ENCODE data around the gene HNRNPK.
A peak's percentile ranks its signal among the peaks of the same experiment; 100 is the strongest.

HNRNPK gene

DNA sequence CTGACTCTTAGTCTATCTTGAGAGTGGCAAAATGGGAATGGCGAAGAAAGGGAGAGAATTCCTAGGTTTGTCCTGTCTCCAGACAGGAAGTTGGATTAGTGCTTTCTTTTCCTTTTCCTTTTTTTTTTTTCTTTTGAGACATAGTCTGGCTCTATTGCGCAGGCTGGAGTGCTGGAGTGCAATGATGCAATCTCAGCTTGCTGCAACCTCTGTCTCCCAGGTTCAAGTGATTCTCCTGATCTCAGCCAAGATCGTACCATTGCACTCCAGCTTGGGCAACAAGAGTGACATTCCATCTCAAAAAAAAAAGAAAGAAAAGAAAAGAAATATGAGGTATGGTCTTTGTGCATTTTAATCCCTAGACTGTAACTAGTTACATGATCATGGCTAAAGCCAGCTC lies 46.2 kb downstream of the HNRNPK start:
- DNase-seq (ENCODE audit: low read depth), result peak; percentile 84

DNA sequence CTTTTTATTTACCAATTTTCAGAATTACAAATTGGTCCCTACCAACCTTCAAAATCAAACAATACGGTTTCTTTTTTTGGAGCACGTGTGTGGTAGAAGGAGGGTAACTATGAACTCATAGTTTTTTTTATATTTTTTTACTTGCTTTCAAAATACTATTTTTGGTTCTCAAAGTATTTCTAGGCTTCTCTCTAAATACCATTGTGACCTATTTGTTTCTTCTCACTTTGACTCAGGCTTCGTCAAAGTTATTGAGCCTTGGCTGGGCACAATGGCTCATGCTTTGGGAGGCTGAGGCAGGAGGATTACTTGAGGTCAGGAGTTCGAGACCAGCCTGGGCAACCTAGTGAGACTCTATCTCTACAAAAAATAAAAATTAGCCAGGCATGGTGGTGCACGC lies 47.2 kb downstream of the HNRNPK start:
- no peak for DNase-seq (ENCODE audit: low read depth)

DNA sequence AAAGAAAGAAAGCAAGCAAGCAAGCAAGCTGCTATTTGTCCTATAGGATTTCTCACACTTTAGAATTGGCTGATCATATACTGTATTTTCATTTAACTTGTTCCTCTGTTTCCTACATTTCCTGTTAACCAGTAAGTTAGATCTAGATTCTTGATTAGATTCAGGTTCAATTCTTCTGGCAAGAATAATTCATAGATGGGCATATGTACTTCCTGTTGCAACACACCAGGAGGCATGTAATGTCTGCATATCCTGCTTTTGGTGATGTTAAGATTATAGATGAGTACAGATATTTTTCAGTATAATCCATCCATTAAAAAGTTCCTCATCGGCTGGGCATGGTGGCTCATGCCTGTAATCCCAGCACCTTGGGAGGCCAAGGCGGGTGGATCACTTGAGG lies 48.0 kb downstream of the HNRNPK start:
- DNase-seq (ENCODE audit: low read depth), result no peak

DNA sequence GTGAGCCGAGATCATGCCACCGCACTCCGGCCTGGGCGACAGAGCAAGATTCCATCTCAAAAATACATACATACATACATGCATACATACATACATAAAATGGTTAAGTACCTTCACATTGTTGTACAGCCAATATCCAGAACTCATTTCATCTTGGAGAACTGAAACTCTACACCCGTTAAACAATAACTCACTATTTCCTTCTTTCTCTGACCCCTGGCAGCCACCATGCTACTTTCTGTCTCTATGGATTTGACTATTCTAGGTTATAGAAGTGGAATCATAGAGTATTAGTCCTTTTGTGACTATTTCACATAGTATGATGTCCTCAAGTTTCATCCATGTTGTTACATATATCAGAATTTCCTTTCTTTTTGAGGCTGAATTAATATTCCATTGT lies 49.1 kb downstream of the HNRNPK start:
- no peak for DNase-seq (ENCODE audit: low read depth)

DNA sequence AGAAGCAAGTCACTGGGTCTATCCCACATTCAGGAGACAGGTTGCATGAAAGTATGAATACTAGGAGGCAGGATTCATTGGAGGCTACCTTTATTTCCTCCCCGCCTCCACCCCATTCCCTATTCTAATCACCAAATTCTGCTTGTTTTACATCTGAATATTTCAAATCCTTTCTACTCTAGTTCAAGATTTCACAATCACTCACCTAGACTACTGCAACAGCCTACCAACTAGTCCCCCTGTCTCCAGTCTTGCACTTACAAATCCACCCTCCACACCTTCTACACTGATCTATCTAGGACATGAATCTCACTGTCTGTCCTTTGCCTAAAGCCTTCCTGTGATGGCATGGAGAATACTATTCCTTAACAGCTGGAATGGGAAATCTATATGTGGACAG lies 52.4 kb downstream of the HNRNPK start:
- no peak for DNase-seq (ENCODE audit: low read depth)

DNA sequence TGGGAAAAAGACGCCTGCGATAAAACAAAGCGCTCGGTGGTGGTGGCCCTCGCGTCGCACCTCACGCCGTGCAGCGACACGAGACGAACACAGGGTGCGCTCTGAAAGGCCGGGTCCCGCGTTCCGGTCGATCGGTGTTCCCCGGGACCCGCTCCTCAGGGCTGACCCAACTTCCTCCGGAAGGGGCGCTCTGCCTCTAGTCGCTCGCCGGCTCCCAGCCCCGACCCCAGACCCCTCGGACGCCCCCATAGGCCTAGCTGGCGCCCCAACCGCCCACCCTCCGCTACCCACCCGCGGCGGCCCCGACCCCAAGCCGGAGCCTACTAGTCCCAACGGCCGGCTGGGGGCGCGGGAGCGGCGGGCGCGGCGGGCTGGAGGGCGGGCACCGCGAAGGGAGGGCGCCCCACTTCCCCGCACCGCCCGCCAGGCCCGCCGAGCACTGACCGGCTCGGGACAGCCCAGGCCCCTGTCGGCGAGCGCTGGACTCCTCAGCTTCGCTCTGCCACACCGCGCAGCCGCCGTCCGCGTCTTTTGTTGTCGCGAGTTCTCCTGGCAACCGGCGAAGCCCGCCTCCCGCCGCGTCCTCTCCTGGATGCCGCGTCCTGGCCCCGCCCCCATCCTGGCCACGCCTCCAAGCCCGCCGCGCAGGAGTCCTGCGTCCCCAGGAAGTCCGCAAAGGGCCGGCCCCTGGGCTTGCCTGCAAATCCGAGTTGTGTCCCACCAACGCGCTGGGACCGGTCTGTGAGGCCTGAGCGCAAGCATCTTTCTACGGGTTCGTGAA lies 58.9 kb downstream of the HNRNPK start, which contains the start of gene KIF27:
Gene KIF27, minus strand, starts transcription at position 506 of the 781 bp plus-strand sequence. CDS start 5,841 bp downstream, outside the sequence.
- peak; percentile 98 for DNase-seq (ENCODE audit: low read depth)

DNA sequence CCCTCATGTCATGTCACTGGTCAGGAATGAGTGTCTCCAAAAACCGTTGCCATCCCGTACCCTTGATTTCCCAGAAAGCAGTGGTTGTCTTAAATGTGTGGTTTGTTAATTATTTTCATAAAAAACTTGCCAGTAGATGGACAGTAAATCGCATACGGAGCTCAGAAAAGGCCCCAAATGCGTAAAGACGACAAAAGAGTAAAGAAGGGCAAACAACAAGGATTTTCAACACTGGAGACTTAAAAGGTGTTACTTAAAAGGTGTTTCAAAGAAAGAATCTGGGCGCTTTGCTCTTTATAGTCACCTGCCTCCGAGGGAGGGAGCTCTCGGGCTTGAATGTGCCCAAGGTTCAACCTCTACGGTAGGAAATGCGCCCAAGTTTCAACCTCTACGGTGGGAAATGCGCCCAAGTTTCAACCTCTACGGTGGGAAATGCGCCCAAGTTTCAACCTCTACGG lies 59.5 kb downstream of the HNRNPK start:
- peak; percentile 54 for DNase-seq (ENCODE audit: low read depth)

DNA sequence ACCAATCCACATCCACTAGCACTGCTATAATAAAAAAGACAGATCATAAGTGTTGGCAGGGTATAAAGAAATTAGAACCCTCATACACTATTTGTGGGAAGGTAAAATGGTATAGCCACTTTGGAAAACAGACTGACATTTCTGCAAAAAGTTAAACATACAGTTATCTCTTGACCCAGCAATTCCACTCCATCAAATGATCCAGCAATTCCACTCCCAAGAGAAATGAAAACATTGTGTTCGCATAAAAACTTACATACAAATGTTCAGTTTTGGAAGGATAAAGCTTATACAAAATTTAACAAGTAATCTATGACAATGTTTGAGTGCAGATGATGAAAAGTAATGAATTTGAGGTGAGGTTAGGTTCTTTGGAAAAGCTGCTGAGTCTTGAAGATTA lies 60.9 kb downstream of the HNRNPK start:
- no peak for DNase-seq (ENCODE audit: low read depth)

Data from iris pigment epithelial cell (primary cell).